Peyer's patch (tissue), 4 donors: ENCODE measurements around the gene TSPAN32. TPM values are rescaled to one million over a fixed set of nuclear protein-coding genes. Genes with fewer than 3 reads are reported as not detected.
A peak's percentile ranks its signal among the peaks of the same experiment; 100 is the strongest.
"Not testable (repeated sequence)": the region's sequence is repeated elsewhere in the genome, so short reads cannot be mapped to it uniquely, and the experiment has no call there.

Source experiments
- DNase-seq, 3 donors: peaks; one replicate each; pipeline ENCODE4 v3.0.0-alpha.2; 2017 to 2019
- H3K27ac ChIP-seq, 4 donors: fragments of 200-600 bp; sonication (generic); one replicate each; pipeline ENCODE4 v1.5.1; 2016 to 2019
- H3K27me3 ChIP-seq, 2 donors: fragments of 200-600 bp; sonication (generic); one replicate each; pipeline ENCODE4 v1.5.1; 2019
- H3K36me3 ChIP-seq, 3 donors: fragments of 200-600 bp; sonication (generic); one replicate each; pipeline ENCODE4 v1.5.1; 2016 to 2019
- H3K4me1 ChIP-seq, 4 donors: fragments of 200-600 bp; sonication (generic); one replicate each; pipeline ENCODE4 v1.5.1; 2016 to 2019
- H3K4me3 ChIP-seq, 4 donors: fragments of 200-600 bp; sonication (generic); 1 replicate in 3 of 4; 2 replicates in 1 of 4; pipeline ENCODE4 v1.5.1; 2016 to 2019; ENCODE audit warnings: mild to moderate bottlenecking in 1 of 4
- H3K9me3 ChIP-seq, 4 donors: fragments of 200-600 bp; sonication (generic); one replicate each; pipeline ENCODE4 v1.5.1; 2016 to 2019; ENCODE audit warnings: mild to moderate bottlenecking in 1 of 4
- POLR2A ChIP-seq, 2 donors: fragments of 450-650 bp; IDR thresholded peaks; one replicate each; pipeline ENCODE4 v1.5.1; 2017; ENCODE audit warnings: antibody characterized with exemption in 2 of 2, mild to moderate bottlenecking in 2 of 2, moderate library complexity in 2 of 2
- total RNA-seq, 4 donors: library from RNA; depleted of rRNA; stranded (reverse); fragments of >200 nt; gene quantifications; one replicate each; pipeline ENCODE4 v1.1.0, GENCODE V29; 2016
- TF ChIP-seq, protein P1 (sequence below), 6 experiments: fragments of 450-650 bp in 4 of 6; fragments of 200-600 bp in 2 of 6; sonication (generic) in 1 of 6; IDR thresholded peaks; one replicate each; pipeline ENCODE4 v1.5.1; 2017 to 2019; ENCODE audit warnings: antibody characterized with exemption in 6 of 6, mild to moderate bottlenecking in 3 of 6, moderate library complexity in 1 of 6

TSPAN32 gene
- total RNA-seq, 4 donors from 2014 or later: 1.6 to 1.7 TPM; not detected in 2

DNA sequence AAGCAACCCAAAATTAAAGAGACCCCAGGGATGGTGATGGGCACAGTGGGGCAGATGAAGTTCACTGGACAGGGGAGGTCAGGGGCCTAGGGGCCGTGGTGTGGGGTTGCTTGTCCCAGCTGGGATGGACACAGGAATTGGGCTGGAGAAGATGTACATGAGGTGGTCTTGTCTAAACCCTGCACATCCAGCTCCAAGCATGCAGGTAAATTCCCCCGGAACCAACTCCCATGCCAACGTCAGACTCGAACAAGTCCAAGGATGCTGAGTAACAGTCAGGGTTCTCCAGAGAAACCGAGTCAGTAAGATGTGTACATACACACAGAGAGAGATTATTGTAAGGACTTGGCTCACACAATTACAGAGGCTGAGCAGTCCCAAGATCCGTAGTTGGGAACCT, 28.9 kb downstream of the TSPAN32 start:
- DNase-seq: no peak

DNA sequence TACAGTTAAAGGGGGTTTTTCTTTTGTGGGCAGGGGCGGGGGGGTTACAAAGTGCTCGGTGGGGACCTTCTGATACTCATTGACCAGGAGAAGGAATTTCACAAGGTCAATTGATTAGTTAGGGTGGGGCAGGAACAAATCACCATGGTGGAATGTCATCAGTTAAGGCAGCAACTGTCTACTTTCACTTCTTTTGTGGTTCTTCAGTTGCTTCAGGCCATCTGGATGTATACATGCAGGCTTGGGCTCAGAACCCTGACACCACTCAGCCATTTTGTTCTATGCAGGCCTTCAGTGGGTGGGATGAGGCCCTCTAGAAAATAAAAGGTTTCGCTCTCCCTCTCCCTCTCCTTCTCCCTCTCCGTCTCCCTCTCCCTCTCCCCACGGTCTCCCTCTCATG, 29.6 kb downstream of the TSPAN32 start:
- no peaks in the 10 kb centered on the region for H3K27me3 ChIP-seq
- DNase-seq: no peak
- no peaks in the 10 kb centered on the region for H3K4me1 ChIP-seq
- TF ChIP-seq, protein P1, sequence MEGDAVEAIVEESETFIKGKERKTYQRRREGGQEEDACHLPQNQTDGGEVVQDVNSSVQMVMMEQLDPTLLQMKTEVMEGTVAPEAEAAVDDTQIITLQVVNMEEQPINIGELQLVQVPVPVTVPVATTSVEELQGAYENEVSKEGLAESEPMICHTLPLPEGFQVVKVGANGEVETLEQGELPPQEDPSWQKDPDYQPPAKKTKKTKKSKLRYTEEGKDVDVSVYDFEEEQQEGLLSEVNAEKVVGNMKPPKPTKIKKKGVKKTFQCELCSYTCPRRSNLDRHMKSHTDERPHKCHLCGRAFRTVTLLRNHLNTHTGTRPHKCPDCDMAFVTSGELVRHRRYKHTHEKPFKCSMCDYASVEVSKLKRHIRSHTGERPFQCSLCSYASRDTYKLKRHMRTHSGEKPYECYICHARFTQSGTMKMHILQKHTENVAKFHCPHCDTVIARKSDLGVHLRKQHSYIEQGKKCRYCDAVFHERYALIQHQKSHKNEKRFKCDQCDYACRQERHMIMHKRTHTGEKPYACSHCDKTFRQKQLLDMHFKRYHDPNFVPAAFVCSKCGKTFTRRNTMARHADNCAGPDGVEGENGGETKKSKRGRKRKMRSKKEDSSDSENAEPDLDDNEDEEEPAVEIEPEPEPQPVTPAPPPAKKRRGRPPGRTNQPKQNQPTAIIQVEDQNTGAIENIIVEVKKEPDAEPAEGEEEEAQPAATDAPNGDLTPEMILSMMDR (IDR thresholded peaks at IDR 0.05): no peak
- TF ChIP-seq POLR2A (IDR thresholded peaks at IDR 0.05): no peak
- H3K4me3 ChIP-seq: no peak overlapping the region
- H3K36me3 ChIP-seq: no peaks in the 10 kb centered on the region
- H3K9me3 ChIP-seq: no peaks in the 10 kb centered on the region
- H3K27ac ChIP-seq: no peak overlapping the region

More for the DNA sequence above, 28.9 kb downstream of the TSPAN32 start:
- H3K27me3 ChIP-seq: no peaks in the 10 kb centered on the region
- H3K36me3 ChIP-seq: no peaks in the 10 kb centered on the region
- TF ChIP-seq, protein P1 (IDR thresholded peaks at IDR 0.05): no peak
- TF ChIP-seq POLR2A (IDR thresholded peaks at IDR 0.05): no peak
- H3K4me1 ChIP-seq: no peaks in the 10 kb centered on the region
- H3K4me3 ChIP-seq: no peak overlapping the region
- H3K27ac ChIP-seq: no peak overlapping the region
- H3K9me3 ChIP-seq: no peaks in the 10 kb centered on the region

DNA sequence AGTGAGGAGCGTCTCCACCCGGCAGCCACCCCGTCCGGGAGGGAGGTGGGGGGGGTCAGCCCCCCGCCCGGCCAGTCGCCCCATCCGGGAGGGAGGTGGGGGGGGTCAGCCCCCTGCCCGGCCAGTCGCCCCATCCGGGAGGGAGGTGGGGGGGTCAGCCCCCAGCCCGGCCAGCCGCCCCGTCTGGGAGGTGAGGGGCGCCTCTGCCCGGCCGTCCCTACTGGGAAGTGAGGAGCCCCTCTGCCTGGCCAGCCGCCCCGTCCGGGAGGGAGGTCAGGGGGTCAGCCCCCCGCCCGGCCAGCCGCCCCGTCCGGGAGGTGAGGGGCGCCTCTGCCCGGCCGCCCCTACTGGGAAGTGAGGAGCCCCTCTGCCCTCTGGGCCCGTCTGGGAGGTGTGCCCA, 30.8 kb downstream of the TSPAN32 start:
- not testable (repeated sequence) for H3K4me3 ChIP-seq, H3K27me3 ChIP-seq, H3K36me3 ChIP-seq, H3K9me3 ChIP-seq, DNase-seq, H3K4me1 ChIP-seq, H3K27ac ChIP-seq

DNA sequence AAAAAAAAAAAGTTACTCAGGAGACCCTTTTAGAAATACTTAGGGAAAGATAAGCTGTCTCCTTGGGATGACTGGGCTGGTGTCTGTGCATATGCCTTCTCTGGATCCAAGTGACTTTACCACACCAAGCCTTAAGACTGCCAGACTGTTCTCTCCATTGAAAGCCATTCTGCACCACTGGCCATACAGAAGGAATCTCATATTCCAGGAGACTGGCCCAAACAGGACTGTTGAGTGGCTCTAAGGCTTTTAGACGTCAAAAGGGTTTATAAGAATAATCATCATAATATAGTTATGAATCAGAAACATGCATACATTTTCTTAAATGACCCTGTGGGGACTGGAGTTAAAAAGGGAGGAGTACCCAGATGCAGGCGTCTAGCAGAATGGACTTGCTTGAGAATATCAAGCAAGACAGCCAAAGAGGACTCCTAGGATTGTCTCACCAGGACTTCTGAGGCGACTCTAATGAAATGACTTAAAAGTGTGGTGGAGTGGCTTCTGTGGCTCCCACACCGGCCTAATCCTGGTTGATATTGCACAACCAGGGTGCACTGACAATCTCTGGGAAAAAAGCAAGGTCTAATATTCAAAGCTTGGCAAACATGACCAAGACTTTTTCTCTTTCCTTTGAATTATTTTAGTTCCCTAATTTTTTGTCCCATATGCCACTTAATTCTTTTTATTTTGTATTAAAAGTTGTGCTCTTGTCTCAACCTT, 31.8 kb downstream of the TSPAN32 start:
- not testable (repeated sequence) for H3K9me3 ChIP-seq, H3K36me3 ChIP-seq, H3K27me3 ChIP-seq, H3K4me1 ChIP-seq, H3K4me3 ChIP-seq, DNase-seq, H3K27ac ChIP-seq

DNA sequence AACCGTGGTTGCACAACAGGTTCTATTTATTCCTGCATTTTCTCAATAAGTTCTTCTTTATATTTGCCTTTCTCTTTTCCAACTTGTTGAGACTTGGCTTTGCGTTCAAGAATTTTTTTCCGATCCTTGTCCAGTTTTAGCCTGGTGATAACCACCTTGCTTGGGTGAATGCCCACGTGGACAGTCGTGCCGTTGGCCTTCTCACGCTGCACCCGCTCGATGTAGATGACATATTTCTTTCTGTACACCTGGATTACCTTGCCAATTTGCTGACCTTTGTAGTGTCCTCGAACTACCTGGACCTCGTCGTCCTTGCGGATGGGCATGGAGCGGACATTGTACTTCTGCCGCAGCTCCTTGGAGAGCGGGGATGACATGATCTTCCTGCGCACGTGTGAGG, 33.5 kb downstream of the TSPAN32 start:
- H3K27me3 ChIP-seq, H3K9me3 ChIP-seq, H3K4me1 ChIP-seq, H3K27ac ChIP-seq, H3K4me3 ChIP-seq, DNase-seq, H3K36me3 ChIP-seq: not testable (repeated sequence)

DNA sequence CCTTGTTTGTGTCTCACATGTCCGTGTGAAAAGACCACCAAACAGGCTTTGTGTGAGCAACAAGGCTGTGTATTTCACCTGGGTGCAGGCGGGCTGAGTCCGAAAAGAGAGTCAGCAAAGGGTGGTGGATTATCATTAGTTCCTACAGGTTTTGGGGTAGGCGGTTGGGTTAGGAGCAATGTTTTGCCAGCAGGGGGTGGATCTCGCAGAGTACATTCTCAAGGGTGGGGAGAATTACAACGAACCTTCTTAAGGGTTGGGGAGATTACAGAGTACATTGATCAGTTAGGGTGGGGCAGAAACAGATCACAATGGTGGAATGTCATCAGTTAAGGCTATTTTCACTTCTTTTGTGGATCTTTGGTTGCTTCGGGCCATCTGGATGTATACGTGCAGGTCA, 36.9 kb downstream of the TSPAN32 start:
- not testable (repeated sequence) for H3K9me3 ChIP-seq, H3K36me3 ChIP-seq, H3K4me1 ChIP-seq, H3K27ac ChIP-seq, H3K4me3 ChIP-seq, H3K27me3 ChIP-seq
- peak in 1 of 3 donors; percentile 19 for DNase-seq

DNA sequence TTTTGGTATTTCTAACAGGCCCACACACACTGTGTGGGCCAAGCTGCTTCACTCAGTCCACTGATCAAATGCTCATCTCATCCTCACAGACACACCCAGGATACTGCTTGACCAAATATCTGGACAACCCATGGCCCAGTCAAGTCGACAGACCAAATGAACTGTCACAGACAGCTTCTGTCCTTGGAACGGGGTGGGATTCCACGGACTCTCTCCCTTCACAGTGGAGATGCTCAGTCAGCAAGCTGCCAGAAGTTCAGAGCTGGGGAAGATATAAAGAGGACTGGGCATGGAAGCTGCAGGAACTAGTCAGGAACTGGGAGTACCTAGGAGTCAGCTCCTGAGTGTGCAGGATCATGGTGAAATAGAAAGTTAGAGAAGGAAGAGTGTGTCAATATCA, 40.7 kb downstream of the TSPAN32 start:
- DNase-seq: no peak
- no peaks in the 10 kb centered on the region for H3K9me3 ChIP-seq
- TF ChIP-seq, protein P1 (IDR thresholded peaks at IDR 0.05): no peak
- TF ChIP-seq POLR2A (IDR thresholded peaks at IDR 0.05): no peak

DNA sequence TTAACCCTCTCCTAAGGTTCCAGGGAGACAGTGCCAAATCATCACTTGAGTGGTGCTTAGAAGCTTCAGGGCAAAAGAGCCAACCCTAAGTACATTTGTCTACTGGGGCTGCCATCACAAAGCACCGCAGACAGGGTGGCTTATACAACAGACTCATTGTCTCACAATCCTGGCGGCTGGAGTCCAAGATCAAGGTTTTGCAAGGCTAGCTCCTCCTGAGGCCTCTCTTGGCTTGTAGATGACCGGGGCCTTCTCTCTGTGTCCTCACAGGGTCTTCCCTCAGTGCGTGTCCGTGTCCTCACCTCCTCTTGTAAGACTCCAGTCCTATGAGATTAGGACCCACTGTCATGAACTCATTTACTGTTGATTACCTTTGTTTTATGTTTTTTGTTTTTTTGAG, 41.2 kb downstream of the TSPAN32 start:
- H3K4me3 ChIP-seq: no peak overlapping the region
- no peaks in the 10 kb centered on the region for H3K9me3 ChIP-seq
- no peaks in the 10 kb centered on the region for H3K27me3 ChIP-seq
- H3K4me1 ChIP-seq: no peaks in the 10 kb centered on the region
- no peak overlapping the region for H3K27ac ChIP-seq
- TF ChIP-seq POLR2A (IDR thresholded peaks at IDR 0.05): no peak
- TF ChIP-seq, protein P1 (IDR thresholded peaks at IDR 0.05): no peak
- no peak for DNase-seq
- no peaks in the 10 kb centered on the region for H3K36me3 ChIP-seq

More for the DNA sequence above, 40.7 kb downstream of the TSPAN32 start:
- Histone ChIP-seq H3K4me3 (no peak overlapping the region), H3K36me3 (no peaks in the 10 kb centered on the region), H3K27ac (no peak overlapping the region), H3K4me1 (no peaks in the 10 kb centered on the region), H3K27me3 (no peaks in the 10 kb centered on the region)
